ENCODE measurements around the gene GALNT18.

Gene GALNT18

DNA sequence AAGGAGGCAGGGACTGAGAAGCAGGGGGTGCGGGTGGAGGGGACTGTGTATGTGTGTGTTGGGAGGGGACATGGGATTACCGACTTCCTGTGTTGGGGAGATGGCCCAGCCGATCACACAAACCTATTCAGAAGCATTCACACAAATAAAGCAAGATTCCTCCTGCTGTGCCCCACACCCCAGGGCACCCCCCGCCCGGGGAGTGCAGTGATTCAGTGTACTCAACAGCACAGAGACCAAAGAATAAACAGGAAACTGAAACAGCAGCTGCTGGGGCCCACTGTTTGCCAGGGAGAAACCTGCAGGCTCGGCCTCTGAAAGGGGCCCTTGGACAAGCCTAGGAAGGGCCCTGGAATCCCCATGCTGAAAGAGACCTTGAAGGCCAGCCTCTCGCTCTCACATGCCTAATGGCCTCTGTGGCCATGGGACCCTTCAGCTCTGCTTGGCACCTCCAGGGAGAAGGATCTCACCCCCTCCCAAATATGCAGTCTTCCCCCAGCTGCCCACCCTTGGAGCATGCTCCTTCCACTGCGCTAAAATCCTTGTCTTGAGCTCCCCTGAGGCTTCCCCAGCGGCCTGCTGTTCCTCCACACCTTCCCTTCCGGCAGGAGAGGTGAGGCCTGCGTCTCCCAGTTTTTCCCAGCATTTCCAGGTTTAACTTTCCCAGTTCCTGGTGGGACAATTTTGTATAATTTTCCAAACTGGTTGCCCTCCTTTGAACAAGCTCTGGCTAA, 341.7 kb downstream of the GALNT18 start:
- DNase-seq (ENCODE audit: low read depth, low spot score): no peak

DNA sequence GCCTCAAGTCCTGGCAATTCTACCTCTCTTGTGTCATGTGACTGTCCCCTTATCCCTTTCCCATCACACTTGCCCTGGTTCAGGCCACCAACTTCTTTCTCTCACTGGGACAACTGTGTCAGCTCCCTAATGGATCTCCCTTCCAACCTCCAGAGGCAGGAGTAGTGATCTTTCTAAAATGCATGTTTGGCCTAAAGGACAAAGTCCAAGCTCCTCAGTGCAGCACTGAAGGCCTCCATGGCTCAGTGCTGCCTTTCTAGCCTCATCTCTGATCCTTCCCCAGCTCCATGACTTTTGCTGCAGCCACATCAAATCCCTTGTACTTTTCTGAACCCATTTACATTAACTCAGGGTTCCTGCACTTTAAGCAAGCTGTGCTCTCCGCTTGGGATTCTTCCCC, 349.6 kb downstream of the GALNT18 start:
- no peak for DNase-seq (ENCODE audit: low read depth, low spot score)

DNA sequence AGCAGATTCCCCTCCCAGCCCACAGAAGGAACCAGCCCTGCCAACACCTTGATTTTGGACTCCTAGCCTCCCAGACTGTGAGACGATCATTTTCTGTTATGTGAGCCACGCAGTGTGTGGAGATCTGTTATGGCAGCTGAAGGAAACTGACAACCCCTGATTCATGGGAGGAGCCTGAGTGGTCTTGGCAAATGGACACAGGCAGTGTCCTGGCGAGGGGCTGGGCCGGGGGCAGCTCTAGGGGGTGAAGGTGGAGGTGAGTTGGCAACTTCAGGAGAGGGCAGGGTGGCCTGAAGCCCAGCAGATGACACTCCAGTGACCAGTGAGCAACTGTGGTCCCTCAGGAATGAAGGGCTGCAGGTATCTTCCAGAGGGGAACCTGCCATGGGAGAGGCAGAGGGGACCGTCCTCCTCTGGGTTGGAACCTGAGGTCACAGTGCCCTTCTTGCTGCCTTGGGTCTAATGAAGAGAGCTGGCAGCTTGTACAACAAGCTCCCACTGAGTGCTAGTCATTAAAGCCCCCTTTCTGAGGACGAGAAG, 351.5 kb downstream of the GALNT18 start:
- DNase-seq (ENCODE audit: low read depth, low spot score): no peak

GRCh38 chr11:11268706-11269105, 353.1 kb downstream of the GALNT18 start:
- no peak for DNase-seq (ENCODE audit: low read depth, low spot score)

- no peak for DNase-seq (ENCODE audit: low read depth, low spot score)
Measured at GRCh38 chr11:11268119-11268518, 353.7 kb downstream of the GALNT18 start.

- DNase-seq (ENCODE audit: low read depth, low spot score): no peak
Measured at GRCh38 chr11:11267312-11267711, 354.5 kb downstream of the GALNT18 start.

GRCh38 chr11:11265994-11266606, 355.7 kb downstream of the GALNT18 start:
- DNase-seq (ENCODE audit: low read depth, low spot score): no peak

GRCh38 chr11:11265320-11265719, 356.5 kb downstream of the GALNT18 start:
- DNase-seq (ENCODE audit: low read depth, low spot score): no peak

DNA sequence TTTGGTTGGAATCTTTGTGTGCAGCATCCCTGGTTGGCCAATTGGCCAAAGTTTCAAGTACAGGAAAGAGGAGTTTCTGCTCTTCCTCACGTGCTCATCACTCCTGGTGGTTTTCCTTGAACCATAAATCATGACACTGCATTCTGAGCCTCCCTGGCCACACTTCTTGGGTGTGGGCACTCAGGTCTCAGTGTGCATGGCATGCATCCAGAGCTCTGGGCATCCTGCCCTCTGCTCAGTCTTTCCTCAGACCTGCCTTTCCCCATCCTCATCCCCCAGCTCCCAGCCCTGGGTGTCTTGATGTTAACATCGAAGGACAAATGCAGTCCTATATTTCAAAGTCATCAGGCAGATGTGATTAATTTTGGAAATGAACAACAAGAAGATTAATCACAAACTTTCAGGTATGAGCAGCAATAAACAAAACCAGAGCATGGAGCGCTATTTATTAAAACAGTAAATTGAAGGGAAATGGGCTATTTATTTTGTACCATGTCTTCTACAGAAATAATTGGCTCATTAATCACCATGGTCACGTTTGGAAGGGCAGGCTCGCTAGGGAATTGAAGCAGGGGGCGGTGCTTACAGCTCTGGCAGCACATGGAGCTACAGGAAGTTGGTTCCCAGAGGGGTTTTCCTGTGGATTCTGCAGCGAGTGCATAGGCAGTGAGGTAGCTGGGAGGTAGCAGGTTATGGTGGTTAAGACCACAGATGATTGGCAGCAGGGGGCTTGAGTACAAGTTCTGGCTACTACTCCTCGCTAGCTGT, 358.4 kb downstream of the GALNT18 start:
- DNase-seq (ENCODE audit: low read depth, low spot score): no peak

DNA sequence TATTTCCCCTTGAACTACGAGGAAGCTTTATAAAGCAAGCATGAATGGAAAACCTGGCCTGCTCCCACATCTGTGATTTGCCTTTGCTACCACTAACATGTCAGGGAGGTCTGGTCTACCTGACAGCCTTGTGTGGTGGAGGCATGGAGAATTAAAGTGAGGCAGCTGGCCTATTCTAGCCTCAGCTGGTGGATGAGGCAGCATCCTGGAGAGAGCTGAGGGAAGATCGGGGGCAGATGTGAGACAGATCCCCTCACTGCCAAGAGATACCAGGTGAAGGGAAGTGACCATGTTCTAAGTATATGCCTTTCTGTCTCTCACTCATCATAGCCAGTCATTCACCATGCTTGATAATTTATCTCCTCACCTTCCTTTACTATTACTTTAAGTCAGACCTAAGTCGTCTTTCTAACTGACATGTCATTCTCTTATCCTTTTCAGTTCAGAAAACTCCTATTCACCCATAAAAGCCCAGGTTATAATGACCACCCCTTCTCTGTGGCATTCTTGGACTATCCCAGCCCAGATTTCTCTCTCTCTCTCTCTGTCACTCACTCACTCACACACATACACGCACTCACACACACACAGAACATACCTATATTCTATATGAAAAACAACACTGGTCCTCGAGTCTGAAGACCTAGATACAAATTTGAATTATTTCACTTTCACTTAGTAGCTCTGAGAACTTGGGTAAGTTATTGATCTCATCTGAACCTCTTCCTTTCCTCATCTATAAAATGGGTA, 359.5 kb downstream of the GALNT18 start:
- no peak for DNase-seq (ENCODE audit: low read depth, low spot score)

DNA sequence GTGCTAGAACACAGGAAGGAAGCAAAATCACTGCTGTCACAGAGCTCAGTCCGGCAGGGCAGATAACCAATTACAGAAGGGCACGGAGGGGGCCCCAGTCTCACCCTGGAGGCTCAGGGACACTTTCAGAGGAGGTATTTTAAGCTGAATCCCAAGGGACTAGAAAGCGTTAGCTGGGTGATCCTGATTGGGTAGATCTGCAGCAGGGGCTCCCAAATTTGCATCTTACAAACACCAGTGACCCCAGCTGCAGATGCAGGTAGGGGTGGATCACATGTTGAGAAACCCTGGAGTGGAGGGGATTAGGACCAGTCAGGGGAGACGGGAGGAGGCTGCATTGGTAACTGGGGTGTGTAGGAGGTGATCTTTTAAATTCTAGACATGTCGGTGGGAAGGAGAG, 360.2 kb downstream of the GALNT18 start:
- no peak for DNase-seq (ENCODE audit: low read depth, low spot score)

GRCh38 chr11:11260903-11261302, 360.9 kb downstream of the GALNT18 start:
- DNase-seq (ENCODE audit: low read depth, low spot score): no peak

- no peak for DNase-seq (ENCODE audit: low read depth, low spot score)
Measured at GRCh38 chr11:11253995-11254394, 367.8 kb downstream of the GALNT18 start.

GRCh38 chr11:11253497-11253896, 368.3 kb downstream of the GALNT18 start:
- no peak for DNase-seq (ENCODE audit: low read depth, low spot score)

DNA sequence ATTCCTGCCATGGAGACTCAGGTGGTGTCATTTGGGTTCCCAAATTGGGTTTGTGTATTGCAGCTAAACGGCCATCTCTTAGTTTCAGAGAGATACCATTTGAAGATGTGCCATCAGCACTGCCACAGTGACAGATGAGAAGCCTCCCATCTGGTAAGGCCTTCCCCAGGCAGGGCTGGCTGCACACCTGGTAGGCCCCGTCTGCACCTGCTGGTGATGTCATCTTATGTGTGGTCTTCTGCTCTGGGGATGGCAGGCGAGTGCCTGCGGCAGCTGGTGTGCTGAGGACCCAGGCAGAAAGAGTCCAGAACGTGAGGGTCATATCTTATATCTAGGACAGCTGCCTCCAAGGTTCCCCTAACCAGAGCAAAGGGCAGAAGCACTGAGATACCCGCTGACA, 369.4 kb downstream of the GALNT18 start:
- no peak for DNase-seq (ENCODE audit: low read depth, low spot score)

DNA sequence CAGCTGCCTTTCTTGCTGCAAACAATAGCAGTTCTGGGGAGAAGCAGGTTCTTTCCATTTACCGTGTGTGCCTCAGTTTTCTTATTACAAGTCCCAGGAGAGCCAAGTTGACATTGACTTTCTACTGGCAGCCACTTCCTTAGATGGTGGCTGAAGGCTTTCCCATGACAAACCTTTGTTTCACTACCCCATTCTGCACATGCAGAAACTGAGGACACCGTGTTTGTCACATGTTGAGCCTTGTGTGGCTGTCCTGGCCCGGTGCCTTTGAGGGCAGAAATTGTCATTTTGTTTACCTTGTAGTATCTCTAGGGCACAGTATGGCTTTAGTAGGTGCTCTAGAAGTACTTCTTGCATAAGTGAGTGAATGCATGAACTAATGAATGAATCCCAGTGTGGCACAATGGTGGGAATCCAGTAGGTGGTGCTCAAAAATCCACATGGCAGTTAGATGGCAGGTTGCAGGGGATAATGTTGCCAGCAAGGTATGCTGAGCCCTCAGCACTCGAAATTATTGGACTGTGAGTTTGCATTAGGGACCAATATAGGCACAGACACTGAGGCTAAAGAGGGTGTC, 370.3 kb downstream of the GALNT18 start:
- DNase-seq (ENCODE audit: low read depth, low spot score): no peak

DNA sequence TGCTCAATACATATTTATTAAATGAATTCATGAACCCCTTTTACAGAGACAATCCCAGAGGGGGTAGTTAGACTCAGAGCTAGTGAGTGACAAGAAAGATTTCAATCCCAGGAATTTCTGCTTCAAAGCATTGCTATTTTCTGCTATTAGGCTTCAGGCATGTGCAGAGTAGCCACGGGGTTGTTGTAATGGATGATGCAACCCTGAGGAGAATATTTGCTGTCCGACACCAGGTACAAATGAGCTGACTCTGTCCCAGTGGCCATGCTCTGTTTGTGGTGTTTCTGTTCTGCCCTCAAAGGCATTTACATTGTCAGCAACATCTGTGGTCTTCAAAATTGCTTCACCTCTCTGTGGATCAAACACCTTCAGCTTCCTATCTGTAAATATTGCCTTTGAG, 371.3 kb downstream of the GALNT18 start:
- DNase-seq (ENCODE audit: low read depth, low spot score): no peak

GRCh38 chr11:11247576-11247975, 374.2 kb downstream of the GALNT18 start:
- no peak for DNase-seq (ENCODE audit: low read depth, low spot score)

DNA sequence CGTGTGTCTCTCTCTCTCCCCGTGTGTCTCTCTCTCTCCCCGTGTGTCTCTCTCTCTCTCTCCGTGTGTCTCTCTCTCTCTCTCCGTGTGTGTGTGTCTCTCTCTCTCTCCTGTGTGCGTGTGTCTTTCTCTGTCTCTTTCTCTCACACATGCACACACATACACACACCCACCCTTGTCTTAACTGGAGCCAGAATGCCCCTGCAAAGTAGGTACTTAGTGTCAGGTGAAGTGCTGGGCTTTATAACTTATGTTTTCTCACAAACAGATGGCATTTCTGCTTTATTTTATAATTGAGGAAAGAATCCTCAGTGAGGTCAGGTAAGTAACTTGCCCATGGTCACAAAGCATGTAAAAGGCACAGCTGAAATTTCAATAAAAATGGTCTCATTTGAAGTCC, 374.7 kb downstream of the GALNT18 start:
- DNase-seq (ENCODE audit: low read depth, low spot score): no peak

DNA sequence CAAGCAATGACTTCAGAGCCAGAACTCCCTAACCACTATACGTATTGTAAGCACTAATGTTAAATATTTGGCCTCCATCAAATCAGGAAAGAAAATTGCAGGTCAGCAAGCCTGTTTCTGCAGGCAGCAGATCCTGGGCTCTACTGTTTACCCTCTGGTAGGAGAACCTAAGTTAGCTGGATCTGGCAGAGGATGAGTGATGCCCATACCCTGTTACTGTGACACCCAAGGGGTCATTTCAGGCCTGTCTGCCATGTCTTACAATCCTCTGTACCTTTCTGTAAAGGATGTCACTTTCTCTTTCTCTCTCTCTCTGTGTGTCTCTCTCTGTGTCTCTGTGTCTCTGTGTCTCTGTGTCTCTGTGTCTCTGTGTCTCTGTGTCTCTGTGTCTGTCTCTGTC, 375.6 kb downstream of the GALNT18 start:
- no peak for DNase-seq (ENCODE audit: low read depth, low spot score)

DNA sequence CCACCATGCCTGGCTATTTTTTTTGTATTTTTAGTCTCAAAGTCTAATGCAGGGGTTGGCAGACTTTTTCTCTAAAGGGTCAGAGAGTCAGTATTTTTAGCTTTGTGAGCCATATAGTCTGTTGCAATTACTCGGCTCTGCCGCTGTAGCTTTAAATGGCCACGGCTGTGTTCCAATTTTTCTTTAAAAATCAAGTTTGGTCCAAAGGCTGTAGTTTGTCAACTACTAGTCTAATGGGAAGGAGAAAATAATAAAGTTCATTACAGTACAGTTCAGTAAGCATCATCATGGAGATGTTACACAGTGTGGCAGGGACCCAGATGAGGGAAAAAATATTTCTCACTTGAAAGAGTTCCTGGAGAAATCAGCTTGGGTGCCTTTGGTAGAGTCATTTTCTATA, 376.4 kb downstream of the GALNT18 start:
- DNase-seq (ENCODE audit: low read depth, low spot score): no peak
